PC-9 (cell line): ENCODE measurements around the gene MED7. TPM values are rescaled to one million over a fixed set of nuclear protein-coding genes. Genes with fewer than 3 reads are reported as not detected.

Experiments used
- BruUV-seq: library from RNA; stranded (reverse); fragments of 400-500 nt; replicated peaks from 2 replicates; lab custom pipeline; 2021; lab: Mats Ljungman, UMichigan
- CTCF ChIA-PET: fragments of 300-600 bp; sonication (Branson Sonifier 250); formaldehyde crosslinking; loops from one replicate; lab custom pipeline; 2022; ENCODE audit warnings: antibody characterized with exemption; lab: Charles Lee
- POLR2A ChIA-PET: fragments of 300-600 bp; sonication (Branson Sonifier 250); formaldehyde crosslinking; loops from one replicate; lab custom pipeline; 2022; ENCODE audit warnings: antibody characterized with exemption; ENCODE audit not compliant: unreplicated experiment; lab: Charles Lee
- DNase-seq, 2 experiments: peaks; one replicate each; pipeline versions ENCODE4 v3.0.0 to v3.0.0-alpha.2; 2015 to 2022; ENCODE audit warnings: mixed read lengths in 1 of 2
- H2AFZ ChIP-seq: fragments of 200-600 bp; sonication (generic); 2 replicates; pipeline ENCODE4 v1.8.1; 2017; ENCODE audit warnings: antibody characterized with exemption
- H3F3A ChIP-seq: fragments of 200-600 bp; sonication (generic); 2 replicates; pipeline ENCODE4 v1.8.1; 2017; ENCODE audit warnings: antibody characterized with exemption, mild to moderate bottlenecking, low read depth; ENCODE audit not compliant: insufficient read depth
- H3K27ac ChIP-seq: fragments of 200-600 bp; sonication (generic); 2 replicates; pipeline ENCODE4 v1.6.1; 2016; ENCODE audit warnings: mixed run types
- H3K27me3 ChIP-seq: fragments of 200-600 bp; sonication (generic); 2 replicates; pipeline ENCODE4 v1.6.1; 2016; ENCODE audit warnings: low read depth, mixed run types; ENCODE audit not compliant: insufficient read depth
- H3K36me3 ChIP-seq: fragments of 200-600 bp; sonication (generic); 2 replicates; pipeline ENCODE4 v1.6.1; 2016; ENCODE audit warnings: low read depth, mixed run types
- H3K4me1 ChIP-seq: fragments of 200-600 bp; sonication (generic); replicated peaks from 2 replicates; pipeline ENCODE4 v1.6.1; 2016; ENCODE audit warnings: mixed run types; ENCODE audit not compliant: insufficient read depth
- H3K4me2 ChIP-seq: fragments of 200-600 bp; sonication (generic); 2 replicates; pipeline ENCODE4 v1.6.1; 2017; ENCODE audit warnings: mixed run types
- H3K4me3 ChIP-seq: fragments of 200-600 bp; sonication (generic); 2 replicates; pipeline ENCODE4 v1.6.1; 2016; ENCODE audit warnings: mixed run types
- H3K79me2 ChIP-seq: fragments of 200-600 bp; sonication (generic); 2 replicates; pipeline ENCODE4 v1.6.1; 2017; ENCODE audit warnings: low read depth, mixed run types
- H3K9me2 ChIP-seq: fragments of 200-600 bp; sonication (generic); 2 replicates; pipeline ENCODE4 v1.8.1; 2017; ENCODE audit warnings: mild to moderate bottlenecking; ENCODE audit not compliant: insufficient read depth
- H3K9me3 ChIP-seq: fragments of 200-600 bp; sonication (generic); 2 replicates; pipeline ENCODE4 v1.8.1; 2016; ENCODE audit warnings: low read depth; ENCODE audit not compliant: insufficient read depth
- H4K20me1 ChIP-seq: fragments of 200-600 bp; sonication (generic); 2 replicates; pipeline ENCODE4 v1.8.1; 2017; ENCODE audit not compliant: insufficient read depth
- CTCF ChIP-seq: fragments of 200-600 bp; sonication (generic); conservative IDR thresholded peaks from 2 replicates; pipeline ENCODE4 v1.6.1; 2017; ENCODE audit warnings: mixed run types, antibody characterized with exemption, mild to moderate bottlenecking, moderate library complexity
- EZH2 ChIP-seq: fragments of 200-600 bp; sonication (generic); IDR thresholded peaks from 2 replicates; pipeline ENCODE4 v1.8.0; 2017; ENCODE audit warnings: antibody characterized with exemption, low read depth
- intact Hi-C: fragments of 100-400 bp; cut with micrococcal nuclease; formaldehyde crosslinking; loops from one replicate; pipeline ENCODE4 v1.10.0; 2022; ENCODE audit not compliant: unreplicated experiment
- total RNA-seq: library from RNA; stranded (reverse); gene quantifications from 2 replicates; pipeline ENCODE4 v1.2.3, GENCODE V29; 2021

MED7 gene
- total RNA-seq, 1 experiment from 2014 or later = 11.8 TPM

DNA sequence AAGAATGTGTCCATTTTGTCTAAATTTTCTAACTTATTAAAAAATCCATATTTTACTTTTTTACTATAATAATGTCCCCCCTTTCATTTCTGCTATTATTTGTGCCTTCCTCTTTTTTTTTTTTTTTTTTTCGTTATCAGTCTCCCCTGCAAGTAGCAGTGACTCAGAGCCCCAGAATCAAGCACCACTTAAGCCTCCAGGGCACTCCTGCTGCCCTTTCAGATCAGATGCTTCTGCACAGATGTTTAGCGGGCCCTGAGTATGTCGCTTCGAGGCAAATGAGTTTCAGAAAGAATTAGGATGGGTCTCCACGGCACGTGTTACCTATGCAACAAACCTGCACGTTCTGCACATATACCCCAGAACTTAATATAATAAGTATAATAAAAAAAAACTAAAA is 11.7 kb downstream of the MED7 start:
- Histone ChIP-seq H3K27ac (no peak overlapping the region), H3K4me3 (no peak overlapping the region), H3K4me1 (no peaks in the 10 kb centered on the region), H3K27me3 (no peaks in the 10 kb centered on the region), H2AFZ (no peak overlapping the region), H3K9me2 (no peaks in the 10 kb centered on the region), H3K79me2 (no peaks in the 10 kb centered on the region), H3K36me3 (no peaks in the 10 kb centered on the region), H3F3A (no peaks in the 10 kb centered on the region), H3K4me2 (peak overlapping the region; percentile 74), H3K9me3 (no peaks in the 10 kb centered on the region), H4K20me1 (peaks cover 5% of the 10 kb centered on the region; the same call in 1 of the 2 replicates)
- ChIA-PET POLR2A (interaction anchor here (0.7 kb wide), 1 partner anchor 28 kb away, joined by 10 read pairs; no protein-coding TSS in a partner anchor), CTCF (no interaction called here)
- intact Hi-C loops = loop anchor here (5.0 to 10.0 kb wide), 3 partner anchors 104 to 1516 kb away; no protein-coding TSS in a partner anchor
- no TSS peak for BruUV-seq
- DNase-seq = peak; percentile 15 to 49
- TF ChIP-seq CTCF = no peak
- TF ChIP-seq EZH2 = no peak

DNA sequence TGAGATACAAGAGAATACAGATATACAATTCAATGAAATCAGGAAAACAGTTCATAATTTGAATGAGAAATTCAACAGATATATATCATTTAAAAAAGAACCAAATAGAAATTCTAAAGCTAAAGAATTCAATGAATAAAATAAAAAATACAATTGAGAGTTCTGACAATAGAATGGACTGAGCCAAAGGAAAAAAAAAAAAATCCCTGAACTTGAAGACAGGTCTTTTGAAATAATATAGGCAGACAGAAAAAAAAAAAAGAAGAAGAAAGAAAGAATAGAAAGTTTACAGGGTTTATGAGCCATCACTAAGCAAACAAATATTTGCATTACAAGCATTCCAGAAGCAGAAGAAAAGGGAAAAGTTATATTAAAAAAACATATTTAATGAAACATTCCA is 21.0 kb downstream of the MED7 start:
- no peak for TF ChIP-seq EZH2
- no peak for TF ChIP-seq CTCF
- Histone ChIP-seq H3K9me3 (no peaks in the 10 kb centered on the region; the same call in 1 of the 2 replicates), H3K27me3 (no peaks in the 10 kb centered on the region), H3K4me1 (no peaks in the 10 kb centered on the region), H2AFZ (no peak overlapping the region), H3K4me3 (no peak overlapping the region), H3F3A (no peaks in the 10 kb centered on the region), H3K36me3 (no peaks in the 10 kb centered on the region), H3K79me2 (no peaks in the 10 kb centered on the region), H3K9me2 (peaks cover 4% of the 10 kb centered on the region; the same call in 1 of the 2 replicates), H3K4me2 (no peak overlapping the region), H3K27ac (no peak overlapping the region), H4K20me1 (no peaks in the 10 kb centered on the region)
- ChIA-PET POLR2A (no interaction called here), CTCF (no interaction called here)
- intact Hi-C loops = no loop called here
- BruUV-seq = no TSS peak
- no peak for DNase-seq

- POLR2A ChIA-PET = no interaction called here
- CTCF ChIA-PET = no interaction called here
- no peak overlapping the region for H3K27ac ChIP-seq
- no peaks in the 10 kb centered on the region for H3K4me1 ChIP-seq
- intact Hi-C loops = no loop called here
- H3K4me3 ChIP-seq = no peak overlapping the region
- BruUV-seq = no TSS peak
- no peaks in the 10 kb centered on the region for H3K79me2 ChIP-seq
- H3K9me3 ChIP-seq = no peaks in the 10 kb centered on the region; the same call in 1 of the 2 replicates
- no peak overlapping the region for H2AFZ ChIP-seq
- no peak for DNase-seq
- no peaks in the 10 kb centered on the region for H3K36me3 ChIP-seq
- H3F3A ChIP-seq = no peaks in the 10 kb centered on the region
- peaks cover 4% of the 10 kb centered on the region; the same call in 1 of the 2 replicates for H3K9me2 ChIP-seq
- TF ChIP-seq EZH2 (no peak), CTCF (no peak)
- H4K20me1 ChIP-seq = no peaks in the 10 kb centered on the region
- H3K27me3 ChIP-seq = no peaks in the 10 kb centered on the region
- no peak overlapping the region for H3K4me2 ChIP-seq
Observed at GRCh38 chr5:157120102-157120501, 22.6 kb downstream of the MED7 start.
